GM23338 (cell line): ENCODE data around the gene FAXDC2. TPM values are rescaled to one million over a fixed set of nuclear protein-coding genes. Genes with fewer than 3 reads are reported as not detected.

ENCODE experiments used
- ATAC-seq: fragments of 200-7000 bp; cut with Tn5 transposase; 3 replicates; pipeline ENCODE4 v1.9.1; 2020
- DNase-seq: peaks from one replicate; pipeline ENCODE4 v3.0.0-alpha.2; 2015; ENCODE audit warnings: low spot score
- H2AFZ ChIP-seq: fragments of 200-600 bp; sonication (generic); 2 replicates; pipeline ENCODE4 v1.8.0; 2016; ENCODE audit warnings: antibody characterized with exemption, mild to moderate bottlenecking, moderate library complexity
- H3F3A ChIP-seq: fragments of 200-600 bp; sonication (generic); replicated peaks from 2 replicates; pipeline ENCODE4 v1.8.0; 2017; ENCODE audit warnings: antibody characterized with exemption, mixed run types, low read depth
- H3K27ac ChIP-seq: fragments of 200-600 bp; sonication (generic); 2 replicates; pipeline ENCODE4 v1.6.1; 2016; ENCODE audit warnings: low read depth
- H3K27me3 ChIP-seq: fragments of 200-600 bp; sonication (generic); 2 replicates; pipeline ENCODE4 v1.8.0; 2016; ENCODE audit warnings: mild to moderate bottlenecking, mixed run types, moderate library complexity; ENCODE audit not compliant: insufficient read depth
- H3K36me3 ChIP-seq: fragments of 200-600 bp; sonication (generic); 2 replicates; pipeline ENCODE4 v1.8.0; 2016; ENCODE audit warnings: mild to moderate bottlenecking; ENCODE audit not compliant: insufficient read depth
- H3K4me1 ChIP-seq: fragments of 200-600 bp; sonication (generic); 2 replicates; pipeline ENCODE4 v1.8.0; 2016; ENCODE audit warnings: mild to moderate bottlenecking, moderate library complexity; ENCODE audit not compliant: insufficient read depth
- H3K4me2 ChIP-seq: fragments of 200-600 bp; sonication (generic); 2 replicates; pipeline ENCODE4 v1.7.1; 2017; ENCODE audit warnings: mixed run types
- H3K4me3 ChIP-seq: fragments of 200-600 bp; sonication (generic); 2 replicates; pipeline ENCODE4 v1.6.1; 2016; ENCODE audit warnings: mixed run types
- H3K79me2 ChIP-seq: fragments of 200-600 bp; sonication (generic); replicated peaks from 2 replicates; pipeline ENCODE4 v1.8.0; 2017; ENCODE audit warnings: mild to moderate bottlenecking; ENCODE audit not compliant: insufficient read depth
- H3K9me2 ChIP-seq: fragments of 200-600 bp; sonication (generic); 2 replicates; pipeline ENCODE4 v1.8.0; 2017; ENCODE audit not compliant: insufficient read depth
- H4K20me1 ChIP-seq: fragments of 200-600 bp; sonication (generic); replicated peaks from 2 replicates; pipeline ENCODE4 v1.8.0; 2017; ENCODE audit warnings: mild to moderate bottlenecking; ENCODE audit not compliant: insufficient read depth
- H3K27ac Mint-ChIP-seq: 2 replicates; pipeline ENCODE4 v1.8.0; 2020; ENCODE audit warnings: inconsistent platforms, mild to moderate bottlenecking, moderate library complexity, mixed read lengths
- H3K27me3 Mint-ChIP-seq: 3 replicates; pipeline ENCODE4 v1.8.0; 2022; ENCODE audit warnings: low read depth, mild to moderate bottlenecking, moderate library complexity, mixed read lengths, inconsistent platforms; ENCODE audit not compliant: insufficient read depth, poor library complexity
- H3K36me3 Mint-ChIP-seq: 3 replicates; pipeline ENCODE4 v1.8.0; 2021; ENCODE audit warnings: low read depth, mild to moderate bottlenecking, inconsistent platforms, moderate library complexity, mixed read lengths
- H3K4me1 Mint-ChIP-seq: 3 replicates; pipeline ENCODE4 v1.8.0; 2020; ENCODE audit warnings: mild to moderate bottlenecking, inconsistent platforms, mixed read lengths
- H3K4me3 Mint-ChIP-seq: 3 replicates; pipeline ENCODE4 v1.8.0; 2021; ENCODE audit warnings: moderate library complexity, mild to moderate bottlenecking, inconsistent platforms, mixed read lengths
- H3K9me3 Mint-ChIP-seq: 3 replicates; pipeline ENCODE4 v1.8.0; 2020; ENCODE audit warnings: moderate library complexity, mild to moderate bottlenecking, inconsistent platforms, mixed read lengths
- CREB1 ChIP-seq: fragments of 250-450 bp; sonication (Bioruptor Pico); IDR thresholded peaks from 2 replicates; pipeline ENCODE4 v1.5.0; 2020; ENCODE audit warnings: low read depth, mild to moderate bottlenecking, moderate library complexity
- CTCF ChIP-seq, 2 experiments: fragments of 200-600 bp in 1 of 2; sonication (generic) in 1 of 2; conservative IDR thresholded peaks; 2 replicates each; pipeline versions ENCODE4 v1.5.1 to v1.6.1; 2016 to 2017; ENCODE audit warnings: antibody characterized with exemption in 2 of 2, low read depth in 2 of 2, mild to moderate bottlenecking in 2 of 2, moderate library complexity in 1 of 2
- ETS1 ChIP-seq: IDR thresholded peaks from 2 replicates; pipeline ENCODE4 v1.6.1; 2016; ENCODE audit warnings: antibody characterized with exemption
- EZH2 ChIP-seq: fragments of 200-600 bp; sonication (generic); IDR thresholded peaks from one replicate; pipeline ENCODE4 v1.8.0; 2017; ENCODE audit warnings: antibody characterized with exemption, mild to moderate bottlenecking, low read depth; ENCODE audit not compliant: unreplicated experiment
- EZH2phosphoT487 ChIP-seq: fragments of 200-600 bp; sonication (generic); IDR thresholded peaks from one replicate; pipeline ENCODE4 v1.8.1; 2018; ENCODE audit warnings: antibody characterized with exemption; ENCODE audit not compliant: unreplicated experiment
- NANOG ChIP-seq: IDR thresholded peaks from 2 replicates; pipeline ENCODE4 v1.6.1; 2016; ENCODE audit warnings: antibody characterized with exemption, borderline replicate concordance
- POLR2AphosphoS5 ChIP-seq: IDR thresholded peaks from 2 replicates; pipeline ENCODE4 v1.6.1; 2016; ENCODE audit warnings: antibody characterized with exemption, low read depth
- REST ChIP-seq: IDR thresholded peaks from one replicate; pipeline ENCODE4 v1.6.1; 2018; ENCODE audit warnings: antibody characterized with exemption; ENCODE audit not compliant: unreplicated experiment
- STAT1 ChIP-seq: IDR thresholded peaks from one replicate; pipeline ENCODE4 v1.6.1; 2016; ENCODE audit warnings: antibody characterized with exemption; ENCODE audit not compliant: unreplicated experiment
- ZNF114 ChIP-seq: fragments of 250-450 bp; sonication (Bioruptor Pico); IDR thresholded peaks from 2 replicates; pipeline ENCODE4 v1.5.0; 2020; ENCODE audit warnings: mild to moderate bottlenecking, moderate library complexity
- ZNF331 ChIP-seq: fragments of 250-450 bp; sonication (Bioruptor Pico); IDR thresholded peaks from 2 replicates; pipeline ENCODE4 v1.5.0; 2020; ENCODE audit warnings: low read depth, mild to moderate bottlenecking, moderate library complexity
- ZNF462 ChIP-seq: fragments of 250-450 bp; sonication (Bioruptor Pico); IDR thresholded peaks from 2 replicates; pipeline ENCODE4 v1.5.0; 2020; ENCODE audit warnings: mild to moderate bottlenecking, moderate library complexity
- polyA plus RNA-seq: library from polyadenylated mRNA; unstranded; fragments of >200 nt; fragmentation: Nextera tagmentation; extraction: Ambion mirVana; gene quantifications from 2 replicates; pipeline ENCODE4 v1.2.1, GENCODE V29; 2016
- total RNA-seq: library from RNA; depleted of rRNA; stranded (reverse); fragments of >200 nt; shearing (Covaris generic); gene quantifications from 2 replicates; pipeline ENCODE4 v1.2.3, GENCODE V29; 2014

Gene FAXDC2
- total and polyA plus RNA-seq, 2 experiments from 2014 or later: 4.0 to 4.6 TPM

- H3K4me1 Mint-ChIP-seq: no peaks in the 10 kb centered on the region
- Histone ChIP-seq H3K4me3 (no peak overlapping the region), H3K4me2 (no peak overlapping the region), H3K4me1 (no peaks in the 10 kb centered on the region), H3K36me3 (peaks cover 75% of the 10 kb centered on the region), H3K79me2 (no peaks in the 10 kb centered on the region), H2AFZ (no peak overlapping the region), H3K27me3 (no peaks in the 10 kb centered on the region), H3K9me2 (no peaks in the 10 kb centered on the region), H3K27ac (no peak overlapping the region), H3F3A (0 out of 2 replicates have a peak, but pooled peaks cover 3% of the 10 kb centered on the region), H4K20me1 (no peaks in the 10 kb centered on the region; the same call in 1 of the 2 replicates)
- H3K36me3 Mint-ChIP-seq: peaks cover 90% of the 10 kb centered on the region
- TF ChIP-seq EZH2: no peak
- TF ChIP-seq CTCF (conservative IDR thresholded peaks at IDR 0.05; ENCODE audit: low read depth in 2 of 2): no peak
- TF ChIP-seq REST: no peak
- no peak for TF ChIP-seq NANOG
- TF ChIP-seq EZH2phosphoT487: no peak
- no peak for TF ChIP-seq ETS1
- TF ChIP-seq ZNF331 (CRISPR knock-in tag): no peak
- TF ChIP-seq CREB1 (CRISPR knock-in tag): no peak
- no peak for TF ChIP-seq ZNF114
- TF ChIP-seq STAT1: no peak
- no peak for TF ChIP-seq POLR2AphosphoS5
- no peak for TF ChIP-seq ZNF462
- H3K27ac Mint-ChIP-seq: no peak overlapping the region
- no peaks in the 10 kb centered on the region for H3K27me3 Mint-ChIP-seq
- no peak for DNase-seq
- H3K4me3 Mint-ChIP-seq: no peak overlapping the region
- H3K9me3 Mint-ChIP-seq: peaks cover 2% of the 10 kb centered on the region; the same call in 2 of the 3 replicates
- ATAC-seq: no peak
These were observed 42.0 kb upstream of the FAXDC2 start for GRCh38 chr5:154892369-154892771.
